Adipose tissue (tissue), 3 donors: ENCODE data around the gene ZNF888. TPM values are rescaled to one million over a fixed set of nuclear protein-coding genes. Genes with fewer than 3 reads are reported as not detected.
"Not testable (repeated sequence)": the region's sequence is repeated elsewhere in the genome, so short reads cannot be mapped to it uniquely, and the experiment has no call there.

Experiments
- H3K27ac ChIP-seq: one replicate; pipeline ENCODE4 v1.5.1; 2013; ENCODE audit warnings: low read depth, low read length
- WGBS, 3 donors: extraction: QIAGEN DNeasy Blood & Tissue Kit; methylation state at CpG; one replicate each; pipeline ENCODE4 v1.1.7; 2013; 5-methylcytosine and 5-hydroxymethylcytosine counted together
- polyA plus RNA-seq, 3 donors: library from polyadenylated mRNA; stranded (reverse); fragments of 200-250 nt; gene quantifications; one replicate each; pipeline ENCODE4 v1.2.3, GENCODE V29; 2013
- donor health status: healthy with polysubstance abuse.
- donor health status: Bipolar disorder and iron deficiency.
- donor health status: healthy.

The ZNF888 gene
- polyA plus RNA-seq, 3 donors: 1.0 to 2.8 (median 1.1) TPM

- 60 to 65% (median 61%) methylated on average over 29 of the region's 29 CpGs for WGBS, 3 donors
- H3K27ac ChIP-seq: no peak overlapping the region
Observed at GRCh38 chr19:52943134-52943883, 20.1 kb upstream of the ZNF888 start.

GRCh38 chr19:52942386-52943133 lies 19.3 kb upstream of the ZNF888 start:
- WGBS, 3 donors: 0% methylated on average over 33 to 43 of the region's 43 CpGs
- no peak overlapping the region for H3K27ac ChIP-seq

- no peak overlapping the region for H3K27ac ChIP-seq
- WGBS, 3 donors: 0 to 1% (median 1%) methylated on average over 26 of the region's 26 CpGs
Observed at GRCh38 chr19:52941941-52942385, 18.7 kb upstream of the ZNF888 start.

GRCh38 chr19:52941523-52941922 lies 18.3 kb upstream of the ZNF888 start:
- 36 to 42% (median 41%) methylated on average over 2 of the region's 2 CpGs for WGBS, 3 donors
- not testable (repeated sequence) for H3K27ac ChIP-seq

- H3K27ac ChIP-seq: not testable (repeated sequence)
Observed at GRCh38 chr19:52940905-52941304, 17.7 kb upstream of the ZNF888 start.

GRCh38 chr19:52938761-52939160 lies 15.5 kb upstream of the ZNF888 start:
- WGBS, 3 donors: 27 to 36% (median 30%) methylated on average over 5 of the region's 5 CpGs
- H3K27ac ChIP-seq: no peak overlapping the region

More at GRCh38 chr19:52940905-52941304, 17.7 kb upstream of the ZNF888 start:
- WGBS, 3 donors: 85 to 88% (median 86%) methylated on average over 5 of the region's 5 CpGs

- H3K27ac ChIP-seq: no peak overlapping the region
Observed at GRCh38 chr19:52936954-52937325, 13.7 kb upstream of the ZNF888 start.

GRCh38 chr19:52936151-52936953 lies 13.1 kb upstream of the ZNF888 start:
- H3K27ac ChIP-seq: no peak overlapping the region
- WGBS, 3 donors: 48 to 61% (median 51%) methylated on average over 12 of the region's 12 CpGs

More at GRCh38 chr19:52936954-52937325, 13.7 kb upstream of the ZNF888 start:
- WGBS, 3 donors: 73 to 93% (median 91%) methylated on average over 7 of the region's 7 CpGs

- 78 to 84% (median 80%) methylated on average over 8 of the region's 8 CpGs for WGBS, 3 donors
- no peak overlapping the region for H3K27ac ChIP-seq
Observed at GRCh38 chr19:52935434-52935833, 12.2 kb upstream of the ZNF888 start.

GRCh38 chr19:52924641-52925040 lies 1.4 kb upstream of the ZNF888 start:
- 91 to 94% (median 92%) methylated on average over 9 of the region's 9 CpGs for WGBS, 3 donors
- not testable (repeated sequence) for H3K27ac ChIP-seq

GRCh38 chr19:52923778-52924593 lies 758 bp upstream of the ZNF888 start:
- no peak overlapping the region for H3K27ac ChIP-seq
- WGBS, 3 donors: 23 to 40% (median 36%) methylated on average over 18 of the region's 18 CpGs

GRCh38 chr19:52917531-52917930 lies 5.7 kb downstream of the ZNF888 start:
- 94 to 97% (median 96%) methylated on average over 5 of the region's 5 CpGs for WGBS, 3 donors
- H3K27ac ChIP-seq: no peak overlapping the region

GRCh38 chr19:52910648-52911047 lies 12.6 kb downstream of the ZNF888 start:
- 92 to 100% (median 97%) methylated on average over 1 of the region's 1 CpG for WGBS, 3 donors
- H3K27ac ChIP-seq: no peak overlapping the region

- WGBS, 3 donors: 67 to 93% (median 92%) methylated on average over 16 of the region's 16 CpGs
- H3K27ac ChIP-seq: not testable (repeated sequence)
Observed at GRCh38 chr19:52904052-52904780, 19.0 kb downstream of the ZNF888 start.

GRCh38 chr19:52901842-52902241 lies 21.4 kb downstream of the ZNF888 start:
- no peak overlapping the region for H3K27ac ChIP-seq
- 79 to 87% (median 83%) methylated on average over 3 of the region's 3 CpGs for WGBS, 3 donors

GRCh38 chr19:52898596-52898995 lies 24.6 kb downstream of the ZNF888 start:
- WGBS, 3 donors: 87 to 97% (median 94%) methylated on average over 10 of the region's 10 CpGs

GRCh38 chr19:52898101-52898500 lies 25.1 kb downstream of the ZNF888 start:
- H3K27ac ChIP-seq: no peak overlapping the region
- 76 to 78% (median 76%) methylated on average over 15 of the region's 15 CpGs for WGBS, 3 donors

More at GRCh38 chr19:52898596-52898995, 24.6 kb downstream of the ZNF888 start:
- not testable (repeated sequence) for H3K27ac ChIP-seq
